Measurements from ENCODE around the gene HOMER2.

- no peak for TF ChIP-seq USF2 (CRISPR knock-in tag; IDR thresholded peaks at IDR 0.05)
- TF ChIP-seq CTCF (IDR thresholded peaks at IDR 0.05 in 2 of 3, conservative IDR thresholded peaks at IDR 0.05 in 1 of 3; ENCODE audit: insufficient read depth in 2 of 3, low read depth in 1 of 3, low read length in 3 of 3): no peak
- no peak for TF ChIP-seq RFX5 (IDR thresholded peaks at IDR 0.05; ENCODE audit: low read depth, low read length)
- no peak for TF ChIP-seq FOXA1 (IDR thresholded peaks at IDR 0.05; ENCODE audit: borderline replicate concordance)
- TF ChIP-seq CREBBP (IDR thresholded peaks at IDR 0.05; ENCODE audit: low read depth, low read length): no peak
These were observed 17.1 kb downstream of the HOMER2 start for GRCh38 chr15:82935382-82935781.

Measured in K562 (cell line).